ENCODE data around the gene NCAM1. TPM values are rescaled to one million over a fixed set of nuclear protein-coding genes. Genes with fewer than 3 reads are reported as not detected.

Gene NCAM1
- total and polyA plus RNA-seq, 2 of the 13 experiments (the other 11 are each of a cell fraction or from before 2014, with no cell fraction given), result 0.05 TPM; not detected in 1

DNA sequence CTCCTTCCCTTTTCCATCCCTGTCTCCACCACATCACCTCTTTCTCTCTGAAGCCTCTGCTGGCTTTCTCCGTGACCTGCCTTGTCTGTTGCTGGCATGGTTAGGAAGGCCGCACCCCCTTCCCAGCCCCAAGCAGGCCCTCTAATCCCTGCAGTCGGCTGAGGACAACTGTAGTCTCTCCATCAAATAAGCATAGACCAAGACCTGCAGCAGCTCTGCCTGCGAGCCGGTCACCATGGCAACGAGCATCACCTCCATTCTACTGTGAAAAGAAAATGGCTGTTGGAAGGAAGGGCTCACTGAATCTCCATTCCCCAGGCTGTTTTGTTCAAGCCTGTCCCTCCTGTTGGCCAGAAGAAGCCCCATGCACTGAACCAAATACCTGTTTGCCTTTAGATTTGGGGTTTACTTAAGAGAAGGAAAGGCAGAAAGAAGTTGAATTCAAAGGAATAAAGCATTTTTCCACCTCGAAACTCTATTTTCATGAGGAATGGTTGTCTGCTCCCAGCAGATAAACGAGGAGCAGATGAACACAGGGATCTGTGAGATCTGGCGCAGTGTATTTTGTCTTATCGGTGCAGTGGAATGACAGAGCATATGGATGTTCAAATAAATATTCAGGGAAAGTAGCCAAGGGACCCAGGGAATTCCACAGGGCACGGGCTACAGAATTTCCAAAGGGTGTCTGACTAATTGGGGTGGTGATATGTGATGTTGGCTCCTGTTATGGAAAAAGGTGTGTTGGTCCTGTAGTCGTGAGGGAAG, 240.0 kb downstream of the NCAM1 start (continued):
- TF ChIP-seq, protein P1, sequence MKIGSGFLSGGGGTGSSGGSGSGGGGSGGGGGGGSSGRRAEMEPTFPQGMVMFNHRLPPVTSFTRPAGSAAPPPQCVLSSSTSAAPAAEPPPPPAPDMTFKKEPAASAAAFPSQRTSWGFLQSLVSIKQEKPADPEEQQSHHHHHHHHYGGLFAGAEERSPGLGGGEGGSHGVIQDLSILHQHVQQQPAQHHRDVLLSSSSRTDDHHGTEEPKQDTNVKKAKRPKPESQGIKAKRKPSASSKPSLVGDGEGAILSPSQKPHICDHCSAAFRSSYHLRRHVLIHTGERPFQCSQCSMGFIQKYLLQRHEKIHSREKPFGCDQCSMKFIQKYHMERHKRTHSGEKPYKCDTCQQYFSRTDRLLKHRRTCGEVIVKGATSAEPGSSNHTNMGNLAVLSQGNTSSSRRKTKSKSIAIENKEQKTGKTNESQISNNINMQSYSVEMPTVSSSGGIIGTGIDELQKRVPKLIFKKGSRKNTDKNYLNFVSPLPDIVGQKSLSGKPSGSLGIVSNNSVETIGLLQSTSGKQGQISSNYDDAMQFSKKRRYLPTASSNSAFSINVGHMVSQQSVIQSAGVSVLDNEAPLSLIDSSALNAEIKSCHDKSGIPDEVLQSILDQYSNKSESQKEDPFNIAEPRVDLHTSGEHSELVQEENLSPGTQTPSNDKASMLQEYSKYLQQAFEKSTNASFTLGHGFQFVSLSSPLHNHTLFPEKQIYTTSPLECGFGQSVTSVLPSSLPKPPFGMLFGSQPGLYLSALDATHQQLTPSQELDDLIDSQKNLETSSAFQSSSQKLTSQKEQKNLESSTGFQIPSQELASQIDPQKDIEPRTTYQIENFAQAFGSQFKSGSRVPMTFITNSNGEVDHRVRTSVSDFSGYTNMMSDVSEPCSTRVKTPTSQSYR (CRISPR knock-in tag; IDR thresholded peaks at IDR 0.05; ENCODE audit: borderline replicate concordance), result no peak
- TF ChIP-seq MZF1 (CRISPR knock-in tag; IDR thresholded peaks at IDR 0.05; ENCODE audit: borderline replicate concordance), result no peak

DNA sequence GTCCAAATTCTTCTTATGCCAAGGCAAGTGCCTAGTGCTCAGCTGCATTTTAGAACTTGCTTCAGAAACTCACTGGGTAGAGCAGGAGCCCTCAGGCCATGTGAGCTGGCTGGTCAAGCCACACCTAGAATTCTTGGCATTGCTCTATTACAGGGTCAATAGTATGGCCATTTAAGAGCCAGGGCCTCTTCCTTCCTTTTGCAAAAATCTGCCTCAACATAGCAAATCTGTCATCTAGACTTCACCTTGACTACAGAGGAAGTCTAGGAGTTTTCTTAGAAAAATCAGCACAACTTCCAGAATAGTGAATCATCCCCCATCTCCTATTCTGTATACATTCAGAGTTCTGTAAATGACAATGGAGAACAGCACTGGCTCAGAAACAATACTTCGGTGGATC, 241.2 kb downstream of the NCAM1 start:
- no peak overlapping the region for H3K27ac ChIP-seq (ENCODE audit: extremely low read length, insufficient read depth, low read length)
- peaks cover 0 to 30% of the 10 kb centered on the region in 2 experiments; a peak in 1 of 5 replicates for H3K27me3 ChIP-seq (ENCODE audit: control insufficient read depth in 1 of 2, insufficient read depth in 2 of 2, low read length in 2 of 2)
- H3K9ac ChIP-seq (ENCODE audit: insufficient read depth, low read depth, low read length), result no peak overlapping the region
- no peaks in the 10 kb centered on the region for H4K20me1 ChIP-seq (ENCODE audit: insufficient read depth, low read length)
- WGBS (ENCODE audit: low lambda C conversion rate), result 6% methylated on average over 1 of the region's 1 CpG
- no peak overlapping the region for H3K4me3 ChIP-seq (replicated peaks in 1 of 3; ENCODE audit: insufficient read depth in 1 of 3, low read depth in 2 of 3, low read length in 3 of 3)
- ATAC-seq (no peak), FAIRE-seq (no peak), DNase-seq (ENCODE audit: low spot score) (no peak)
- POLR2A ChIA-PET, result no interaction called here
- no peak overlapping the region for H3K4me2 ChIP-seq (ENCODE audit: low read depth, low read length)
- H3K9me3 ChIP-seq (ENCODE audit: low read length), result no peaks in the 10 kb centered on the region
- CTCF ChIA-PET (ENCODE audit: low intra/inter-chr PET ratio, low total read pairs), result no interaction called here
- no peak for TF ChIP-seq HNF4G (IDR thresholded peaks at IDR 0.05; ENCODE audit: borderline replicate concordance, low read depth, low read length)
- TF ChIP-seq HNF4G (CRISPR knock-in tag; IDR thresholded peaks at IDR 0.05; ENCODE audit: borderline replicate concordance, low read depth), result no peak
- no peak for TF ChIP-seq FLYWCH1 (CRISPR knock-in tag; IDR thresholded peaks at IDR 0.05)
- no peak for TF ChIP-seq GFI1 (CRISPR knock-in tag; IDR thresholded peaks at IDR 0.05; ENCODE audit: borderline replicate concordance)
- TF ChIP-seq GATAD2A (CRISPR knock-in tag; IDR thresholded peaks at IDR 0.05), result no peak
- TF ChIP-seq ZMAT3 (CRISPR knock-in tag; conservative IDR thresholded peaks at IDR 0.05), result no peak
- no peak for TF ChIP-seq SOX6 (IDR thresholded peaks at IDR 0.05)
- TF ChIP-seq SOX6 (CRISPR knock-in tag; IDR thresholded peaks at IDR 0.05), result no peak
- TF ChIP-seq HNRNPH1 (optimal IDR thresholded peaks at IDR 0.05; ENCODE audit: low read depth, low read length), result no peak
- no peaks in the 10 kb centered on the region for H3K36me3 ChIP-seq (replicated peaks in 1 of 2; ENCODE audit: control insufficient read depth in 1 of 2, insufficient read depth in 2 of 2, low read length in 2 of 2)
- no peaks in the 10 kb centered on the region for H3K79me2 ChIP-seq (ENCODE audit: insufficient read depth, low read length)
- in situ Hi-C loops (cut with HindIII; ENCODE audit: extremely low pct_ligation_motif_present, low pct_unique_long_range_greater_than_20kb), result no loop called here
- no peaks in the 10 kb centered on the region for H3K4me1 ChIP-seq (ENCODE audit: insufficient read depth, low read length)
- intact Hi-C loops (cut with micrococcal nuclease; ENCODE audit: unreplicated experiment), result no loop called here
- no peak overlapping the region for H2AFZ ChIP-seq (ENCODE audit: low read length)
- no TSS peak for BruUV-seq (replicated peaks)
